ENCODE measurements around the gene SPAG6. TPM values are rescaled to one million over a fixed set of nuclear protein-coding genes. Genes with fewer than 3 reads are reported as not detected.

The SPAG6 gene
- total and polyA plus RNA-seq, 2 of the 8 experiments (the other 6 are each of a cell fraction or from before 2014, with no cell fraction given): 0.14 TPM; not detected in 1

DNA sequence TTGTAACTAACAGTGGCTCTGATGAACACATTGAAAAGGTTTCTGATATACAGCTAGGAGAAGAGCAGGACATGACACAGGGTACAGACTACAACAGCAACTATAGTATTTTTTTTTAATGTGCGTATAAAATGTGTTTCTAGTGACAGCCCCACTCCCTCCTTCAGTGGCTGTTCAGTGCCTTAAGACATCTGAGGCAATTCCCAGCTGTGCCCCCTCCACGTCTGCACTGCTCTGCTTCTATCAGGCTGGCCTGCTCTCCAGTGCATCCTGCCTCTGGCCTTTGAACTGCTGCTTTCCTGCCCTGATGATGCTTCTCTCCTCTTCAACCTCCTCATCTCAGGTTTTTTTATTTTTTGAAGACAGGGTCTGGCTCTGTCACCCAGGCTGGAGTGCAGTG, 111.2 kb downstream of the SPAG6 start:
- Histone ChIP-seq H3K23ac (ENCODE audit: insufficient read length) (no peak overlapping the region), H2BK5ac (ENCODE audit: low read depth, low read length) (no peak overlapping the region), H4K20me1 (replicated peaks in 1 of 2; ENCODE audit: control insufficient read depth in 1 of 2, insufficient read depth in 2 of 2, low read length in 2 of 2) (no peaks in the 10 kb centered on the region), H4K91ac (replicated peaks; ENCODE audit: insufficient read length, low read length) (no peak overlapping the region), H3K27me3 (replicated peaks in 1 of 4; ENCODE audit: control insufficient read depth in 3 of 4, extremely low read depth in 1 of 4, insufficient read depth in 3 of 4, low read length in 3 of 4) (no peaks in the 10 kb centered on the region), H3K18ac (ENCODE audit: extremely low read depth, low read length) (no peak overlapping the region), H2BK15ac (ENCODE audit: low read length) (no peak overlapping the region), H3K36me3 (ENCODE audit: control insufficient read depth in 2 of 4, insufficient read depth in 4 of 4, low read length in 3 of 4) (no peaks in the 10 kb centered on the region), H3K4me3 (ENCODE audit: extremely low read depth in 1 of 4, insufficient read depth in 2 of 4, low read depth in 3 of 4, low read length in 4 of 4) (no peak overlapping the region), H4K5ac (ENCODE audit: insufficient read length, low read depth, low read length) (no peak overlapping the region), H2BK12ac (ENCODE audit: low read depth, low read length) (no peak overlapping the region), H2BK120ac (replicated peaks; ENCODE audit: low read depth, low read length) (no peak overlapping the region), H3K4me2 (ENCODE audit: insufficient read depth in 1 of 2, low read depth in 2 of 2, low read length in 2 of 2) (no peak overlapping the region), H4K8ac (ENCODE audit: extremely low read depth, insufficient read depth, low read length) (no peak overlapping the region), H3K9ac (replicated peaks in 1 of 4; ENCODE audit: extremely low read depth in 1 of 4, low read depth in 3 of 4, low read length in 3 of 4) (no peak overlapping the region), H3K4me1 (replicated peaks in 1 of 4; ENCODE audit: control insufficient read depth in 3 of 4, insufficient read depth in 4 of 4, low read length in 3 of 4) (no peaks in the 10 kb centered on the region), H3K27ac (ENCODE audit: low read depth, low read length) (no peak overlapping the region), H3K4ac (replicated peaks; ENCODE audit: insufficient read length, low read depth, low read length) (no peak overlapping the region), H3K79me1 (ENCODE audit: low read depth, low read length) (no peaks in the 10 kb centered on the region), H2BK20ac (ENCODE audit: low read length) (no peak overlapping the region), H3K79me2 (ENCODE audit: control insufficient read depth in 1 of 2, insufficient read depth in 2 of 2, low read length in 2 of 2) (no peaks in the 10 kb centered on the region), H2AFZ (ENCODE audit: low read length) (no peak overlapping the region), H3K56ac (replicated peaks; ENCODE audit: insufficient read length, low read depth, low read length) (no peak overlapping the region), H3K9me3 (ENCODE audit: insufficient read depth in 2 of 2, low read depth in 1 of 2, low read length in 1 of 2) (no peaks in the 10 kb centered on the region), H3K23me2 (ENCODE audit: low read depth, low read length) (no peaks in the 10 kb centered on the region), H3K14ac (ENCODE audit: insufficient read length) (no peak overlapping the region), H2AK5ac (ENCODE audit: low read depth, low read length) (no peak overlapping the region)
- CTCF ChIA-PET (ENCODE audit: partially characterized antibody): interaction anchor here (1.5 kb wide), 1 partner anchor 11 kb away, joined by 3 read pairs; no protein-coding TSS in a partner anchor
- POLR2A ChIA-PET (ENCODE audit: partially characterized antibody): interaction anchor here (0.7 kb wide), 1 partner anchor 1183 kb away, joined by 3 read pairs; no protein-coding TSS in a partner anchor
- 82% methylated on average over 2 of the region's 2 CpGs; no CpG with 5 or more reads in 1 of the 2 experiments for WGBS, 2 experiments (ENCODE audit: extremely low coverage in 1 of 2, insufficient coverage in 1 of 2, insufficient read length in 1 of 2, insufficient replicate concordance in 2 of 2, low coverage in 1 of 2, low lambda C conversion rate in 2 of 2, missing lambda C conversion rate in 1 of 2)
- no peak for FAIRE-seq
- no peak for DNase-seq (ENCODE audit: low read depth in 1 of 2, low spot score in 2 of 2)
- TF ChIP-seq ZNF274 (IDR thresholded peaks at IDR 0.05; ENCODE audit: borderline replicate concordance, extremely low read depth, low read length) (no peak), ATF2 (IDR thresholded peaks at IDR 0.05; ENCODE audit: low read length) (no peak), CHD1 (IDR thresholded peaks at IDR 0.05; ENCODE audit: low read depth, low read length) (no peak), SP1 (IDR thresholded peaks at IDR 0.05; ENCODE audit: low read depth, low read length) (no peak), JUN (IDR thresholded peaks at IDR 0.05; ENCODE audit: low read depth, low read length) (no peak), TBP (IDR thresholded peaks at IDR 0.05; ENCODE audit: low read depth, low read length) (no peak), RAD21 (IDR thresholded peaks at IDR 0.05 in 1 of 2, conservative IDR thresholded peaks at IDR 0.05 in 1 of 2; ENCODE audit: low read depth in 2 of 2, low read length in 2 of 2) (no peak), SUZ12 (IDR thresholded peaks at IDR 0.05; ENCODE audit: low read length) (no peak), MAX (IDR thresholded peaks at IDR 0.05) (no peak)
- TF ChIP-seq, protein P1, sequence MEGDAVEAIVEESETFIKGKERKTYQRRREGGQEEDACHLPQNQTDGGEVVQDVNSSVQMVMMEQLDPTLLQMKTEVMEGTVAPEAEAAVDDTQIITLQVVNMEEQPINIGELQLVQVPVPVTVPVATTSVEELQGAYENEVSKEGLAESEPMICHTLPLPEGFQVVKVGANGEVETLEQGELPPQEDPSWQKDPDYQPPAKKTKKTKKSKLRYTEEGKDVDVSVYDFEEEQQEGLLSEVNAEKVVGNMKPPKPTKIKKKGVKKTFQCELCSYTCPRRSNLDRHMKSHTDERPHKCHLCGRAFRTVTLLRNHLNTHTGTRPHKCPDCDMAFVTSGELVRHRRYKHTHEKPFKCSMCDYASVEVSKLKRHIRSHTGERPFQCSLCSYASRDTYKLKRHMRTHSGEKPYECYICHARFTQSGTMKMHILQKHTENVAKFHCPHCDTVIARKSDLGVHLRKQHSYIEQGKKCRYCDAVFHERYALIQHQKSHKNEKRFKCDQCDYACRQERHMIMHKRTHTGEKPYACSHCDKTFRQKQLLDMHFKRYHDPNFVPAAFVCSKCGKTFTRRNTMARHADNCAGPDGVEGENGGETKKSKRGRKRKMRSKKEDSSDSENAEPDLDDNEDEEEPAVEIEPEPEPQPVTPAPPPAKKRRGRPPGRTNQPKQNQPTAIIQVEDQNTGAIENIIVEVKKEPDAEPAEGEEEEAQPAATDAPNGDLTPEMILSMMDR (IDR thresholded peaks at IDR 0.05; ENCODE audit: control extremely low read depth in 1 of 3, insufficient read depth in 1 of 3, low read depth in 1 of 3, low read length in 3 of 3): no peak

All from H1 (cell line).